Left renal cortex interstitium (tissue), 4 donors: ENCODE measurements around the gene KLHL40. TPM values are rescaled to one million over a fixed set of nuclear protein-coding genes. Genes with fewer than 3 reads are reported as not detected.

Source experiments
- DNase-seq, 4 donors: peaks; one replicate each; pipeline ENCODE4 v3.0.0-alpha.2; 2013; ENCODE audit warnings: low read depth in 4 of 4, low spot score in 2 of 4, missing footprints in 1 of 4
- polyA plus RNA-seq, 4 donors: library from polyadenylated mRNA; unstranded; fragments of 120-200 nt; gene quantifications; one replicate each; pipeline ENCODE4 v1.2.1, GENCODE V29; 2013; ENCODE audit not compliant: insufficient read length in 4 of 4

KLHL40 gene
- polyA plus RNA-seq, 4 donors = not detected

- no peak for DNase-seq
Measured at GRCh38 chr3:42656680-42657610, 28.4 kb upstream of the KLHL40 start.

GRCh38 chr3:42657675-42658074 is 27.7 kb upstream of the KLHL40 start:
- DNase-seq = no peak

- no peak for DNase-seq
Measured at GRCh38 chr3:42658091-42658770, 27.1 kb upstream of the KLHL40 start.

GRCh38 chr3:42658771-42659390 is 26.5 kb upstream of the KLHL40 start:
- DNase-seq = no peak

GRCh38 chr3:42659451-42660130 is 25.7 kb upstream of the KLHL40 start:
- no peak for DNase-seq

- no peak for DNase-seq
Measured at GRCh38 chr3:42660131-42660715, 25.1 kb upstream of the KLHL40 start.

- DNase-seq = no peak
Measured at GRCh38 chr3:42660898-42661297, 24.4 kb upstream of the KLHL40 start.

GRCh38 chr3:42661593-42662022 is 23.7 kb upstream of the KLHL40 start:
- DNase-seq = no peak

- DNase-seq = no peak
Measured at GRCh38 chr3:42662037-42662812, 23.1 kb upstream of the KLHL40 start.

GRCh38 chr3:42662813-42663535 is 22.4 kb upstream of the KLHL40 start:
- no peak for DNase-seq

GRCh38 chr3:42663581-42664437 is 21.5 kb upstream of the KLHL40 start:
- no peak for DNase-seq

- DNase-seq = no peak
Measured at GRCh38 chr3:42664438-42664803, 20.9 kb upstream of the KLHL40 start.

GRCh38 chr3:42665050-42665878 is 20.1 kb upstream of the KLHL40 start:
- no peak for DNase-seq

- DNase-seq = no peak
Measured at GRCh38 chr3:42666022-42666421, 19.3 kb upstream of the KLHL40 start.

- no peak for DNase-seq
Measured at GRCh38 chr3:42666577-42666998, 18.7 kb upstream of the KLHL40 start.

- no peak for DNase-seq
Measured at GRCh38 chr3:42667096-42667522, 18.2 kb upstream of the KLHL40 start.
